NB4 (cell line): ENCODE data around the gene PWWP2A.

ENCODE experiments used
- CTCF ChIP-seq: IDR thresholded peaks from one replicate; pipeline ENCODE4 v1.5.1; 2012; ENCODE audit warnings: low read depth, low read length
- MAX ChIP-seq: IDR thresholded peaks from 2 replicates; pipeline ENCODE4 v1.6.1; 2011; ENCODE audit warnings: low read depth, low read length
- POLR2A ChIP-seq: IDR thresholded peaks from 2 replicates; pipeline ENCODE4 v1.6.1; 2011; ENCODE audit warnings: mild to moderate bottlenecking; ENCODE audit not compliant: insufficient read length; ENCODE audit errors: extremely low read depth

GRCh38 chr5:160165137-160166068, 46.2 kb upstream of the PWWP2A start:
- no peak for TF ChIP-seq CTCF
- TF ChIP-seq MAX = no peak
- TF ChIP-seq POLR2A = no peak
